Mucosa of rectum (tissue), 2 donors: ENCODE data around the gene ACADVL.
"Not testable (repeated sequence)": the region's sequence is repeated elsewhere in the genome, so short reads cannot be mapped to it uniquely, and the experiment has no call there.

ENCODE experiments used
- H3K27ac ChIP-seq, 2 donors: one replicate each; pipeline ENCODE4 v1.7.0; 2013; ENCODE audit warnings: inconsistent platforms in 2 of 2, low read depth in 2 of 2, low read length in 2 of 2
- H3K27me3 ChIP-seq, 2 donors: one replicate each; pipeline ENCODE4 v1.7.0; 2013; ENCODE audit warnings: low read length in 2 of 2; ENCODE audit not compliant: control insufficient read depth in 2 of 2, insufficient read depth in 2 of 2
- H3K36me3 ChIP-seq, 2 donors: one replicate each; pipeline ENCODE4 v1.7.0; 2013; ENCODE audit warnings: low read length in 2 of 2; ENCODE audit not compliant: control insufficient read depth in 2 of 2, insufficient read depth in 2 of 2
- H3K4me1 ChIP-seq, 2 donors: one replicate each; pipeline ENCODE4 v1.7.0; 2013; ENCODE audit warnings: low read length in 2 of 2, mild to moderate bottlenecking in 1 of 2; ENCODE audit not compliant: control insufficient read depth in 2 of 2, insufficient read depth in 2 of 2
- H3K4me3 ChIP-seq, 2 donors: one replicate each; pipeline ENCODE4 v1.7.0; 2013; ENCODE audit warnings: low read length in 2 of 2
- H3K9ac ChIP-seq, 2 donors: one replicate each; pipeline ENCODE4 v1.7.0; 2013; ENCODE audit warnings: low read length in 2 of 2, low read depth in 1 of 2, mild to moderate bottlenecking in 1 of 2
- H3K9me3 ChIP-seq, 2 donors: one replicate each; pipeline ENCODE4 v1.7.0; 2013; ENCODE audit warnings: low read length in 2 of 2; ENCODE audit not compliant: control insufficient read depth in 2 of 2
- donor health status: healthy.
- donor health status: Normal muscosa, but diverticular disease.

ACADVL gene

GRCh38 chr17:7219812-7220592, at the start of gene ACADVL, which contains the start of gene DLG4:
TSS of gene ACADVL (plus strand) at chr17:7219938. CDS start at chr17:7219985, 47 bp downstream.
TSS of gene DLG4 (minus strand) at chr17:7219836.
- H3K4me1 ChIP-seq = peaks cover 41% of the 10 kb centered on the region in 2 donors
- peak within 1 kb of the TSS; percentile 99 for H3K27ac ChIP-seq
- peak within 1 kb of the TSS; percentile 84 to 88 for H3K4me3 ChIP-seq
- H3K27me3 ChIP-seq = no peaks in the 10 kb centered on the region
- H3K9ac ChIP-seq = peak within 1 kb of the TSS; percentile 92 to 98
- peaks cover 35 to 37% of the 10 kb centered on the region in 2 donors for H3K36me3 ChIP-seq
- no peaks in the 10 kb centered on the region for H3K9me3 ChIP-seq

GRCh38 chr17:7172522-7173191, 47.1 kb upstream of the ACADVL start:
- H3K27ac ChIP-seq, H3K4me3 ChIP-seq, H3K36me3 ChIP-seq, H3K9ac ChIP-seq, H3K9me3 ChIP-seq: not testable (repeated sequence)
- Histone ChIP-seq H3K27me3 (peaks cover 12 to 17% of the 10 kb centered on the region in 2 donors), H3K4me1 (peaks cover 10% of the 10 kb centered on the region in 2 donors)

- Histone ChIP-seq H3K27me3 (peaks cover 18 to 25% of the 10 kb centered on the region in 2 donors), H3K4me1 (peaks cover 12 to 16% of the 10 kb centered on the region in 2 donors), H3K9ac (peak overlapping the region in 1 of 2 donors; percentile 40), H3K4me3 (peak overlapping the region in 1 of 2 donors; percentile 41), H3K27ac (no peak overlapping the region), H3K36me3 (no peaks in the 10 kb centered on the region), H3K9me3 (no peaks in the 10 kb centered on the region)
Observed at GRCh38 chr17:7173687-7174602, 45.8 kb upstream of the ACADVL start.

GRCh38 chr17:7174603-7175326, 45.0 kb upstream of the ACADVL start:
- H3K9ac ChIP-seq = peak overlapping the region in 1 of 2 donors; percentile 40

DNA sequence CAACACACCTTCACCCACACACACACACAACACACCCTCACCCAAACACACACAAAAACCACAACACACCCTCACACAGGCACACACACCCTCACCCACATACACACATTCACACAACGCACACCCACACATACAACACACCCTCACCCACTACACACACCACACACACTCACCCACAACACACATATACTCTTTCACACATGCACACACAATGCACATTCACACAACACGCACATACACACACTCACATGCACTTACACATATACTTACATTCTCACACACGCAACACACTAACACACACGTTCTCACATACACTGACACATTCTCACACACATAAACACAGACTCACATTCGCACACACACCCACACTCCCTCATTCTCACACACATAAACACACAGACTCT, 44.4 kb upstream of the ACADVL start:
- Histone ChIP-seq H3K9me3 (no peaks in the 10 kb centered on the region), H3K4me1 (peaks cover 12 to 16% of the 10 kb centered on the region in 2 donors)

More at GRCh38 chr17:7174603-7175326, 45.0 kb upstream of the ACADVL start:
- Histone ChIP-seq H3K9me3 (no peaks in the 10 kb centered on the region), H3K4me3 (peak overlapping the region in 1 of 2 donors; percentile 41), H3K36me3 (no peaks in the 10 kb centered on the region), H3K27ac (no peak overlapping the region), H3K4me1 (peaks cover 12 to 16% of the 10 kb centered on the region in 2 donors), H3K27me3 (peaks cover 18 to 25% of the 10 kb centered on the region in 2 donors)

DNA sequence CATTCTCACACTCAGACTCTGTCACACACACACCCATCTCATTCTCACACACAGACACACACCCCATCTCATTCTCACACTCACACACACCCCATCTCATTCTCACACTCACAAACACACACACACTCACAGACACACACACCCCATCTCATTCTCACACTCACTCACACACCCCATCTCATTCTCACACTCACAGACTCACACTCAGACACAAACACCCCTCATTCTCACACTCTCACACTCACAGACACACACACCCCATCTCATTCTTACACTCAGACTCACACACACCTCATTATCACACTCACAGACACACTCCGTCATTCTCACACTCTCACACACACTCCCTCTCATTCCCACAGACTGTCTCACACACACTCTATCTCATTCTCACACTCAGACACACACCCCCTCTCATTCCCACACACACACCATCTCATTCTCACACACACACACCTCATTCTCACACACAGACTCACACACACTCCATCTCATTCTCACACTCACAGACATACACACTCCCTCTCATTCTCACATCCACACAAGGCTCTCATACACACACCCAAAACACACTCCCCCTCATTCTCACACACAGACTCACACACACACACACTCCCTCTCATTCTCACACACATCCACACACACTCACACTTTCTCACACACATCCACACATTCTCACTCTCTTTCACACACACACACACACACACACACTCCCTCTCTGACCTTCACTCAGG, 43.5 kb upstream of the ACADVL start:
- H3K9ac ChIP-seq = no peak overlapping the region

More for the DNA sequence above, 44.4 kb upstream of the ACADVL start:
- no peak overlapping the region for H3K27ac ChIP-seq
- no peak overlapping the region for H3K4me3 ChIP-seq
- H3K36me3 ChIP-seq = no peaks in the 10 kb centered on the region
- H3K9ac ChIP-seq = no peak overlapping the region
- peaks cover 18 to 25% of the 10 kb centered on the region in 2 donors for H3K27me3 ChIP-seq

DNA sequence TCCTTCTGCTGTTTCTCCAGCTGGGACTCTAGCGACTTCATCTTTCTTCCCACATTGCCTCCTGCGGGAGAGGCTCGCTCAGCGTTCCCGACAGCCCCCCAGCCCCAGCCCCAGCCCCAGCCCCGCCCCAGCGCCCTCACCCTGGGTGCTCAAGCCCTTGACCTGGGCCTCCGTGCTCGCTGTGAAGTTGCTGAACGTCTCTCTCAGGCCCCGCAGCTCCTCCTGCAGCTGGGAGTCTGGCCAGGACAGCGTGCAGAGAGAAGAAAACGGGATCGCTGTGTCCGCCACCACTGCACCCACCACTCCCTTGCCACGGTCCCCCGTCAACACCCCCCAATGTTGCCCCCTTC, 42.9 kb upstream of the ACADVL start:
- no peak overlapping the region for H3K4me3 ChIP-seq

More for the DNA sequence above, 43.5 kb upstream of the ACADVL start:
- no peaks in the 10 kb centered on the region for H3K9me3 ChIP-seq
- no peaks in the 10 kb centered on the region for H3K36me3 ChIP-seq
- H3K4me1 ChIP-seq = peaks cover 12 to 16% of the 10 kb centered on the region in 2 donors
- H3K27ac ChIP-seq = no peak overlapping the region
- H3K27me3 ChIP-seq = peaks cover 18 to 25% of the 10 kb centered on the region in 2 donors
- no peak overlapping the region for H3K4me3 ChIP-seq

GRCh38 chr17:7177191-7177953, 42.4 kb upstream of the ACADVL start:
- peaks cover 18 to 25% of the 10 kb centered on the region in 2 donors for H3K27me3 ChIP-seq

More for the DNA sequence above, 42.9 kb upstream of the ACADVL start:
- Histone ChIP-seq H3K36me3 (no peaks in the 10 kb centered on the region), H3K4me1 (peaks cover 12 to 16% of the 10 kb centered on the region in 2 donors), H3K27ac (no peak overlapping the region), H3K9me3 (no peaks in the 10 kb centered on the region), H3K9ac (no peak overlapping the region), H3K27me3 (peaks cover 18 to 25% of the 10 kb centered on the region in 2 donors)

More at GRCh38 chr17:7177191-7177953, 42.4 kb upstream of the ACADVL start:
- H3K4me3 ChIP-seq = peak overlapping the region; percentile 32 to 67
- no peak overlapping the region for H3K27ac ChIP-seq
- H3K9me3 ChIP-seq = no peaks in the 10 kb centered on the region
- H3K4me1 ChIP-seq = peaks cover 12 to 16% of the 10 kb centered on the region in 2 donors
- H3K36me3 ChIP-seq = no peaks in the 10 kb centered on the region
- H3K9ac ChIP-seq = peak overlapping the region; percentile 23 to 41
